ENCODE measurements around the gene WDR46. TPM values are rescaled to one million over a fixed set of nuclear protein-coding genes. Genes with fewer than 3 reads are reported as not detected.

The WDR46 gene
- total and polyA plus RNA-seq, 2 of the 8 experiments (the other 6 are each of a cell fraction or from before 2014, with no cell fraction given), result 69.7 to 91.0 TPM

DNA sequence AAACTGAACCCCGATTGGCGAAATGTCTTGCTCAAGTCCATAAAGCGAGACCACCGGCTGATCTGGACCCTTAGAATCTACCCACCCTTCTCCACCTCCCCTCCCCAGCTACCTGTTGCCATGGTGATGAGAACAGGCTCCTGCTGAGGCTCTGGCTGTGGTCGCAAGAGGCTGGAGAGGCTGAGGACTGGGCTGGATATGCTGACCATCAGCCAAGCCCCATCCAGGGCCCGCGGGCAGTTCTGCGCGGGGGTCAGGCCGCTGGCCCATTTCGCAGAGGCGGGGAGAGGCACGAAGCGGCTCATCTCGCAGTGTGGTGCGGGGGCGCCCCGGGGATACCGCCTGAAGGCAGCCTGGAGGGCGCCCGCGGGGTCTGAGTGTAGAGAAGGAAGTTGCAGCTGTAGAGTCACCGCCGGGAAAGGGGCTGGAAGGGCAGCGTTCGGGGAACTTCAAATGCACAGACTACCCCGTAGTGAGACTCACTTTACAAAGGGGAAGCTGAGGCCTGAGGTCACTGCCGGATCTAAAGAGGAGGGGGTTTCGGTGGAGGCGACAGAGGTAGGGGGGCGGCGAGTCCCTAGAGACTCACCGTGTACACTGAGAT is 24.2 kb upstream of the WDR46 start:
- Histone ChIP-seq H3K56ac (replicated peaks; ENCODE audit: insufficient read length, low read depth, low read length) (no peak overlapping the region), H2AFZ (ENCODE audit: low read length) (no peak overlapping the region), H2AK5ac (ENCODE audit: low read depth, low read length) (no peak overlapping the region), H3K9ac (replicated peaks in 1 of 4; ENCODE audit: extremely low read depth in 1 of 4, low read depth in 3 of 4, low read length in 3 of 4) (peak overlapping the region in 2 of 4 experiments; percentile 64 to 74; a peak in 4 of 7 replicates), H3K36me3 (ENCODE audit: control insufficient read depth in 2 of 4, insufficient read depth in 4 of 4, low read length in 3 of 4) (no peaks in the 10 kb centered on the region; a peak in 1 of 8 replicates), H3K79me1 (ENCODE audit: low read depth, low read length) (no peaks in the 10 kb centered on the region), H3K27ac (ENCODE audit: low read depth, low read length) (peak overlapping the region; percentile 23; the same call in 1 of the 2 replicates), H2BK12ac (ENCODE audit: low read depth, low read length) (0 out of 2 replicates have a peak overlapping the region, but pooled peaks have one; percentile 75), H2BK120ac (replicated peaks; ENCODE audit: low read depth, low read length) (no peak overlapping the region), H3K18ac (ENCODE audit: extremely low read depth, low read length) (peak overlapping the region; percentile 83), H4K5ac (ENCODE audit: insufficient read length, low read depth, low read length) (no peak overlapping the region), H3K27me3 (replicated peaks in 1 of 4; ENCODE audit: control insufficient read depth in 3 of 4, extremely low read depth in 1 of 4, insufficient read depth in 3 of 4, low read length in 3 of 4) (no peaks in the 10 kb centered on the region), H3K4ac (replicated peaks; ENCODE audit: insufficient read length, low read depth, low read length) (no peak overlapping the region), H3K4me3 (ENCODE audit: extremely low read depth in 1 of 4, insufficient read depth in 2 of 4, low read depth in 3 of 4, low read length in 4 of 4) (peak overlapping the region; percentile 84 to 89 (median 88)), H4K20me1 (replicated peaks in 1 of 2; ENCODE audit: control insufficient read depth in 1 of 2, insufficient read depth in 2 of 2, low read length in 2 of 2) (no peaks in the 10 kb centered on the region), H4K91ac (replicated peaks; ENCODE audit: insufficient read length, low read length) (peak overlapping the region; percentile 66), H3K14ac (ENCODE audit: insufficient read length) (no peak overlapping the region), H3K23me2 (ENCODE audit: low read depth, low read length) (peaks cover 26% of the 10 kb centered on the region), H2BK15ac (ENCODE audit: low read length) (peak overlapping the region; percentile 72; the same call in 1 of the 2 replicates), H3K9me3 (ENCODE audit: insufficient read depth in 2 of 2, low read depth in 1 of 2, low read length in 1 of 2) (no peaks in the 10 kb centered on the region), H4K8ac (ENCODE audit: extremely low read depth, insufficient read depth, low read length) (no peak overlapping the region; the same call in 1 of the 2 replicates), H2BK20ac (ENCODE audit: low read length) (no peak overlapping the region), H3K23ac (ENCODE audit: insufficient read length) (no peak overlapping the region), H3K4me2 (ENCODE audit: insufficient read depth in 1 of 2, low read depth in 2 of 2, low read length in 2 of 2) (peak overlapping the region; percentile 93 to 95), H3K79me2 (ENCODE audit: control insufficient read depth in 1 of 2, insufficient read depth in 2 of 2, low read length in 2 of 2) (no peaks in the 10 kb centered on the region), H2BK5ac (ENCODE audit: low read depth, low read length) (peak overlapping the region; percentile 56; the same call in 1 of the 2 replicates), H3K4me1 (replicated peaks in 1 of 4; ENCODE audit: control insufficient read depth in 3 of 4, insufficient read depth in 4 of 4, low read length in 3 of 4) (peaks cover 0 to 15% (median 11%) of the 10 kb centered on the region in 4 experiments; a peak in 5 of 7 replicates)
- CTCF ChIA-PET (ENCODE audit: partially characterized antibody), result interaction anchor here (0.7 to 2.4 kb wide), 7 partner anchors 12 to 113 kb away, joined by 4 to 17 read pairs (median 7); partner anchors contain the start of genes B3GALT4 and RGL2
- DNase-seq (ENCODE audit: low read depth in 1 of 2, low spot score in 2 of 2) (peak in 1 of 2 experiments; percentile 76), FAIRE-seq (no peak)
- WGBS, 2 experiments (ENCODE audit: extremely low coverage in 1 of 2, insufficient coverage in 1 of 2, insufficient read length in 1 of 2, insufficient replicate concordance in 2 of 2, low coverage in 1 of 2, low lambda C conversion rate in 2 of 2, missing lambda C conversion rate in 1 of 2), result 2% methylated on average over 33 of the region's 33 CpGs; no CpG with 5 or more reads in 1 of the 2 experiments
- POLR2A ChIA-PET (ENCODE audit: partially characterized antibody), result interaction anchor here (0.6 to 6.3 kb wide), 16 partner anchors 13 to 1498 kb away, joined by 3 to 37 read pairs (median 4); partner anchors contain the start of genes B3GALT4, PFDN6, RGL2 and RPS18
- TF ChIP-seq SUZ12 (IDR thresholded peaks at IDR 0.05; ENCODE audit: low read length) (no peak), EP300 (IDR thresholded peaks at IDR 0.05; ENCODE audit: borderline replicate concordance in 1 of 2, low read depth in 2 of 2, low read length in 2 of 2) (no peak), CHD2 (IDR thresholded peaks at IDR 0.05; ENCODE audit: low read length) (no peak), HDAC2 (IDR thresholded peaks at IDR 0.05; ENCODE audit: borderline replicate concordance in 1 of 2, low read depth in 2 of 2, low read length in 2 of 2) (0 out of 4 replicates have a peak, but pooled peaks of 1 of the 2 experiments have one; percentile 43), POLR2AphosphoS5 (IDR thresholded peaks at IDR 0.05; ENCODE audit: low read depth, low read length) (no peak), ATF2 (IDR thresholded peaks at IDR 0.05; ENCODE audit: low read length) (no peak), SIN3A (conservative IDR thresholded peaks at IDR 0.05 in 1 of 2, IDR thresholded peaks at IDR 0.05 in 1 of 2; ENCODE audit: low read depth in 1 of 2, low read length in 2 of 2) (peak in 1 of 2 experiments; percentile 46; a peak in 2 of 4 replicates), ATF3 (IDR thresholded peaks at IDR 0.05; ENCODE audit: insufficient read depth, low read depth, low read length) (no peak)
